Stimulated activated CD8-positive, alpha-beta memory T cell treated with anti-CD3 and anti-CD28 coated beads, Interleukin-4, amount 100 ng/mL, for 24 hours (primary cell): ENCODE data around the gene CPVL.

Experiments
- DNase-seq: peaks from one replicate; pipeline ENCODE4 v3.0.0-alpha.2; 2020; ENCODE audit warnings: low read depth

CPVL gene

DNA sequence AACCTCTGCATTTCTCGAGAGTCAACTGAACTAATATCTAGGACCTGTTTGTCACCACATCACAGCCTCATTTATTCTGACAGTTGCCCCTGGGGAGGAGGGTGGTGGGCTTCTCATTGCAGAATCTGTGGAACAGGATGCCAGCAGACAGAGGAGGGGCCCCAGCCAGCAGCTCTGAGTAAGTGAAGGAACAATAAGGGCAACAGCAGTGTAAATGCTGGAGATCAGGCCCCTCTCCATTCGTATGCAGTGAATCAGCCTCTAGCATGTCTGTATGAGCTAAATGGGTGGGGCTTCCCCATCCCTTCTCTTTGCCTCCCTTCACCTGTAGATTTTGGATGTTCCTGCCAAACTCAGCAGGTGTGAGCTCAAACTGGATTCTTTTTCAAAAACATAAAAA, 7.7 kb upstream of the CPVL start:
- no peak for DNase-seq

DNA sequence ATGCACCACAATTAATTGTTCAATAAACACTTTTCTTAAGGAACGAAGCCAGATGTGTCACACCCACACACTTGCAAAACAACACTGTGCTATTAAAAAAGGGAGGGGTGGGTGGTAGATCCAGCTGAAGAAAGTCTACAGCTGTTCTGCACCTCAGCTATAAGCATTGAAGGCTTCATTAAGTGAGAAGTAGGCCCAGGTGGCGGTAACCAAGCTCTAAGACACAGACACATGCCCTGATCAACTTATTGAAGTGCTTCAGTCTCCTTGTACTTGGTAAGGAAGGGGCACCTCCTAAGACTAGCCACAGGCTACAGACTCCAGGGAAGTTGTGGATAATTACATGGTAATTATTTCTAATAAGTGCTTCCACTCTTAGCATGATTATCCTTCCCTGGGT, 4.5 kb upstream of the CPVL start:
- DNase-seq: no peak

DNA sequence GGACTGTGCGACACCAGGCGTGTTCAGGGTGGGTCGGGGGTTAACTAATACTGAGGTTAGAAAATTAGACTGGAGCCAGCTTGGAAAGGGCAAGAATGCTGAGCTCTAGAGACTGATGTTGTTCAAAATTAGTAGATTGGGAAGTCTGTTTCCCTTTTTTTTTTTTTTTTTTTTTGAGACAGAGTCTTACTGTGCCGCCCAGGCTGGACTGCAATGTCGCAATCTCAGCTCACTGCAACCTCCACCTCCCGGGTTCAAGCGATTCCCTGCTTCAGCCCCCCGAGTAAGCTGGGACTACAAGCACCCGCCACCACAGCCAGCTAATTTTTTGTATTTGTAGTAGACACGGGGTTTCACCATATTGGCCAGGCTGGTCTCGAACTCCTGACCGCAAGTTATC, 2.7 kb upstream of the CPVL start:
- DNase-seq: no peak

DNA sequence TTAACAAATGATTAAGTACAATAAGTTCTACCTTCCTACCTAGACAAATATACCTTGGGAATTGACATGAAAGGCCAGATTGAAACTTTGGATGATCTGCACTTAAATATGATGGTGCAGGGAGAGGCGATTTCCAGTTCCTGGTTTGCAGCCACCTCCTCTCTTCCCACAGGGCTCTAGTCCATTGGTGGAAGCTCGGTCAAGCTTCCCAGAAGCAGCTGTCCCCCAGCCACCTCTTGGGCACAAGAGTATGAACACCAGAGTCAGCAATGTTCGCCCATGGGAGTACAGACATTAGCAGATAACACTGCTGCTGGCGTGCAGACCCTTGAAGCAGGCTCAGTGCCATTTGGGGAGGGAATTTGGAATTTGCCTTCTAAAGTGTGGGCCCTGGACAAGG, 1.5 kb upstream of the CPVL start:
- DNase-seq: no peak

DNA sequence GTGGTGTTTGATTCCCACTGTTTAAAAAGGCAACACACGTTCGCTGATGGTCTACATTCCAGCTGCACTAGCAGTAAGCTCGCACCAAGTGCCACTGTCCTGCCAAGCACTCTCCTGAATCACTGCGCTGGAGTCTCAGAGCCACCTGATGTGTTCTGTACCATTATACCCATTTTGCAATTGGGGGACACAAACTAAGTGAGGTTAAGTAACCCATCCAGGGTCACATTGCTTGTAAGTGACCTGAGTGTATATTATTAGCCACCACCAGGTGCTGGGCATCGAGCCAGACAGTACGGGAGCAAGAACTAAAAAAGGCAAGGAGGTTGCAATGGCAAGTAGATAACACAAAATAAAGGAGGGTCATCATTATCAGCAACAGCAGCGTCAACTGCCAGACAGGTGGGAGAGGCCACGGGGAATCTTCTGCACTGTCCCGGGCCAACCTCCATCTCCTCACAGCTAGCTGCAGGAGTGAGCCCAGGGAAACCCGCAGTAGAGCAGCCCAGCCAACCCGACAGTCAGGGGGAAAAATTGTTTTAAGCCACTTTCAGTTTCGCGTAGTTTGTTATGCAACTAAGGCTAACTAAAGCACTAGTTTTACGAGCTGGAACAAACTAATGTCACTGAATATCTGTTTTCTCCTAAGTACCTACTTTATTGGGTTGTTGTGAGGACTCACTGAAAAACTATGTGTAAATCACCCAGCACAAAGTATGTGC, 712 bp upstream of the CPVL start:
- DNase-seq: no peak

DNA sequence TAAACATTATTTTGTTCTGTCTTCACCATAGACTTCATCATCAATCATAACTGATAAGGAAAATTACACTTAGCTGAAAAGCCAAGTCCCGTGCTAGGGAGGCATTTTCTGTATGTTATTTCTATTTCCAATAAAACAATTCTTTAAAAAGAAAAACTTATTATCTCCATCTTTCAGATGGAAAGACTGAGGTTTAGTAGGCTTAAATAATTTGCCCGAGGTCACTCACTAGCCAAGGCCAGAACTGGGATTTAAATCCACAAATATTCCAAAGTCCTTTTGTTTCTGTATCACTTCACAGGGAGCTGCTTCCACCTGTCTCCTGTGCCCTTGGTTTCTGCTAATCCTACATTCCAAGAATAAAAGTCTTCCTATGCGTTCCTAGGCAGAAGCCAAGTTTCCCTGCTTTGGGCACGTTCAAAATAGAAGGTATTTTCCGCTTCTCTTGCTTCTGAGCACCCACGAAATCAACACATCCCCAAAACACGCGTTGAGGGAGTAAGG, 732 bp downstream of the CPVL start:
- DNase-seq: no peak

DNA sequence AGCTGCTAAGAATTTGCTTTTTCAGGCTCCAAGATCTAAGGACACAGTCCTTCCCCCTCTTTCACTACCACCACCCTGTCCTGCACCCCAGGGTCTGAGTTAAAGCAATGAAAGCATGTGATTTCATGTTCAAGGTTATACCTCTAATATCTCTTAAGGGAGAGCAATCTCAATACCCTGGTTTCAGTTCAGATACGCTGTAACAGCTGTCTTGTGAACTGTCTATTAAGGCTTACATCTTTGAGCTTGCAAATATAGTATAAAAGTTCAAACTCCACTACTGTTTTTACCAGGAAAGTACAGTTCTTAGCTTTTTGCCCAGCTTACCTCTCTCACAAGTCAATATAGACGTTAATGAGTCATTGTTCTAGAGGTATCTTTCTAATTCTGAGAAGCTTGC, 2.6 kb downstream of the CPVL start:
- DNase-seq: no peak

DNA sequence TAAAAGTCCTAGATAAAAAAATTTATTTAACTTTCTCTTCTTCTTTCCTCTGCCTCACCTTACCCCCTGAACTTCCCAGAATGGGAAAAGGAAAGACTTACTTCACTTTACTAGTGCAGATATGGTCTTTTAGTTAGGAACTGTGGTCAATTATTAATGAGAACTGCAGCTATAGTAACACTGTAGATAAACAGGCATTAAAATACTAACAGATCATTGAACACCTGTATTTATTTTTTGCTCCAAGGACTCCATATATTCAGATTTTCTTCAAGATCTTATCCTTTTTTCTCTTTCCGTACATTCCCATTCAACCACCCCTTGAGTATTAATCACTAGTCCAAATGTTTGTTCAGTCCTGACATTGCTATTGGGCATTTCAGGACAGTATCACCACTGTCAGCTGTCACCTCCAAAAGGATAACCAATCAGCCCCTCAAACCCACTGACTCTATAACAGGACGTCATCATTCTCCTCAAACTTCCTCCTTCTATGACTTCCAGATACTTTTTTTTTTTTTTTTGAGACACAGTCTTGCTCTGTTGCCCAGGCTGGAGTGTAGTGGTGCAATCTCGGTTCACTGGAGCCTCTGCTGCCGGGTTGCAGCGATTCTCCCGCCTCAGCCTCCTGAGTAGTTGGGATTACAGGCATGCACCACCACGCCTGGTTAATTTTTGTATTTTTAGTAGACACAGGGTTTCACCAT, 4.2 kb downstream of the CPVL start:
- DNase-seq: no peak

DNA sequence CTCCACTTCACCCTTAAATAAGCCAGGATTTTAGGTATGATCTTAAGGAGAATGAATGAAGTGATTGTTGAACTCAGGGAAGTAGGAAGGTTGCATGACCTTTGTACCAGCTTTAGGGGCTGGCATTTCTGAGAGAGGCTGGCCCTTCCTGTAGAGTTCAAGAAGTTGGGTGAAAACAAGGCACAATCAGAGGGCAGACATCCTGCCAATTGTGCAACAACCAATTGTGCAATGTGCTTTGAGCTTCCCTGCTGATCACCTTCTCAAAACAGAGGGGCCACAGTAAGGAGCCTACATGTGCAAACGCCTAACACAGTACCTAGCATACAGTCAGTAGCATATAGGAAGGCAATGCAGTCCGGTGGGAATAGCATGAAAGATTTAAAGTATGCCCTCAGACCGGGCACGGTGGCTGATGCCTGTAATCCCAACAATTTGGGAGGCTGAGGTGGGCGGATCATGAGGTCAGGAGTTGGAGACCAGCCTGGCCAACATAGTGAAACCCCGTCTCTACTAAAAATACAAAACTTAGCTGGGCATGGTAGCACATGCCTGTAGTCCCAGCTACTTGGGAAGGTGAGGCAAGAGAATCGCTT, 5.4 kb downstream of the CPVL start:
- DNase-seq: no peak

DNA sequence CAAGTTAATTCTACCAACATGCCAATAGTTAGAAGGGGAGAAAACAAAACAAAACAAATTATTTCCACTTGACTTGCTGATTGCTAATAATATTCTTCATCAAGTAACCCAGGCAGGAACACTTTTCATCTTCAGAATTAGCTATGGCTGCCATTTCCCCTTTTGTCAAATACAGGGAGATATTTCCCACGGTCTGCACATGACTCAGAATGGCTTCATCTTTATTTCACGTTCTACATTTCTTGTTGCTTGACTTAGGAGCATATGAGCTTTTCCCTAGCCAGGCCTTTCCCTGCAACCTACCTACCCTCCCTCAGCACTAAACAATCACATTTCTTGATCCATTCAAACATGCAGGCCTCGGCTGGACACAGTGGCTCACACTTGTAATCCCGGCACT, 6.5 kb downstream of the CPVL start:
- DNase-seq: no peak

DNA sequence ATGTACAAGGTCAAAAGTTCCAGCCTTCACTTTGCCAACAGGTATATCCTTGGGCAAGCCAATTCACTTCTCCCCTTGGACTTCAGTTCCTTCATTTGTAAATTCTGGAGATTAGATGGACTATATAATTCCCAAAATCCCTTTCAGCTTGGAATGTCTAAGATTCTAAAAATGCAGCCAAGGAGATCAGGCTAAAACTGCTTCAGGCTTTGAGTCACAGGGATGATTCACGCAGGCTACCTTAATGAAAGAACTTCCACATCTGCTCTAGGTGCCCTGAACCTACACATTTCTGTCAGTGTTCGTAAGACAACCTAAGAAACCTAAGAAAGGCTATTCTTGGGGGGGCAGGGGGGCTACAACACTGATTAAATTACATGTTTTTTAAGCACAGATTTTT, 7.1 kb downstream of the CPVL start:
- no peak for DNase-seq

DNA sequence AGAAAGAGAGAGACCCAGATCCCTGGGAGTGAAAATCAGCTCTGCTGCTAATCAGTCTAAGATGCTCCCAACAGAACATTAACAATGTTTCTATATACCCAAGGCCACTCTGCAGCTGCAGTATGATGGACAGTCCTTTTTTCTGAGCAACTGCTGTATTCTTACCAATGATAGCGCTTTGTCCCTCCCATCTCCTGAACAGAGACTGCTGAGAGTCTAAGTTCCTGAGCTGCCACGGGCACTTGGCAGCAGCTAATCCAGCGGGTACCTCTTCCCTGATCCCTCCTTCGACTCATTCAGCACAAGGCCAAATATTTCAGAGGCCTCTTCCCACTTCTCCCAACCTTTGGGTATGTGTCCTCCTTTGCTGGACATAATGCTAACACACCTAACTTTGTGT, 7.7 kb downstream of the CPVL start:
- DNase-seq: no peak

DNA sequence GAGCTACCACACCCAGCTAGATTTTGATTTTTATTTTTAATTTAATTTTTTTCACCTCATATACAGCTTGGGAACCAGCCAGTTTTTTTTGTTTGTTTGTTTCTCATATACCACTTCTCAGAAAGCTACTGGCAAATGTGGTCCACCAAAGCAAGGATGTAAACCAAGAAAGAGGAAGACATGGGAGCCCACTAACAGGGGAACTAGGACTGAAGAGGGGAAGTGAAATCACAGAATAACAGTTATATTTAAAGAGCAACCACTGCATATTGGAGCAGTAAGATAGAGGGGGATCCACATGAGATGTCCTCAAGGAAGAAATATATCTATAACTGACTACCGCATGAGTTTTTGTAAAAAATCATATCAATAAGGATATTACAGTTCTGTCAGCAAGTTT, 10.5 kb downstream of the CPVL start:
- DNase-seq: no peak

DNA sequence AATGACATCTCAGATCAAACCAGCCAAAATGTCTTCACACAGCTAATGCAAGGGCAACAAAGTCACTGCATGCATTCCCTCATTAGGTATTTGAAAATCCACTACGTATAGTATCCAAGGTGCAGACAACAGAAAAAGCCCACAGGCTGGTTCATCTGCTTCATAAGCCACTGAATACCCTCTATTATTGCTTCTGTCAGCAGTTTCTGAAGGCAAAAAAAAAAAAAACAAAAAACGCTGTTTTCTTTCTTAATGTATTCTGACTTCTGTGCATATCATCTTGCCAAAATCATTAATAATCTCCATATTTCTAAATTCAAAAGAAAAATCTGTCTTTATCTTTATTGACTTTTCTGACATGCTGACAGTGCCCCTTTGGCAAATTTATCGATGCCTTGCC, 13.4 kb downstream of the CPVL start:
- DNase-seq: no peak

DNA sequence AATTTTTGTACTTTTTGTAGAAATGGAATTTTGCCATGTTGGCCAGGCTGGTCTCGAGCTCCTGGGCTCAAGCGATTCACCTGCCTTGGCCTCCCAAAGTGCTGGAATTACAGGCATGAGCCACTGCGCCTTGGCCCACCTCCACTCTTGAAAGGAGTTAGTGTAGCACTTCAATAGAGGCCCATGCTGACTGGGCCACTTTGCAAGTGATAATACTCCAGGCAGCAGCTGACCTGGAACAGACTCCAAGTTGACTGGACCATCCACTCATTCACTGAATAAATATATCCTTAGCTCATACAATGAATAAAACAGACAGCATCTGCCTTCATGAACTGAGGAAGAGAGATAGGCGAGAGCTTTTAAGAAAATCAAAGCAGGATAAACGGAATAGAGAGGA, 14.7 kb downstream of the CPVL start:
- DNase-seq: no peak

DNA sequence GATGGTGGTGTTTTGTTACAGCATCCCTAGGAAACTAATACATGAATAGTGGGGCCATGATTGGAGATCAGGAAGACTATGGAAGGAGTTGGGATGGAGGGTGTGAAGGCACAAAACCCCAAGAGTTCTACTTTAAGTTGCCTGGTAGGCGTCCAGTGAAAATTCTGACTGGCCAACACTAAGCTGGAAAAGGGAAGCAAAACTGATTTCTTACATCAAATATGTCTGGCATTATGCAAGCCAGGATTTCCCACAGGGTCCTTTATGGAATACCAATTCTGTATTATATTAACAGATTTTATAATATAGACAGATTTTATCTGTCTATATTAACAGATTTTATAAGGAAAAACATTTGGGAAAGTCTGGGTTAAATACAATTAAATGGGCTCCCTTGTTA, 16.2 kb downstream of the CPVL start:
- DNase-seq: no peak

DNA sequence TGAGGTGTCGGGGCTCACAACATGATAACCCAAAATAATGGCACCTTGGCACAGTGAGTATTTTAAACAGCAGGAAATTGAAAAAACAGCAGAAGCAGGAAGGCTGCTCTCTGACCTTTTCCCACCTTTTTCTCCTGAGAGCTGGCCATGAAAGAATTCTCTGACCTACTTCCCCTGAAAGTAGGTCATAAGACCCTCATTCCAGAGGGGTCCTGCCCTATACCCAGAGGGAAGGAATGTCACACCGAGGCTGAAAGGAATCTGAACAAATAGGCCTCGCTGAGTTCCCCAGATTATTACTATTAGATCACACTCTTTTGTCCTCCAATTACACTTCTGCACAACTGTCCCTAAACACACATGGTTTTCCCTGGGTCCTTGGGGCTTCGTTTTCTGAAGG, 18.8 kb downstream of the CPVL start:
- no peak for DNase-seq

DNA sequence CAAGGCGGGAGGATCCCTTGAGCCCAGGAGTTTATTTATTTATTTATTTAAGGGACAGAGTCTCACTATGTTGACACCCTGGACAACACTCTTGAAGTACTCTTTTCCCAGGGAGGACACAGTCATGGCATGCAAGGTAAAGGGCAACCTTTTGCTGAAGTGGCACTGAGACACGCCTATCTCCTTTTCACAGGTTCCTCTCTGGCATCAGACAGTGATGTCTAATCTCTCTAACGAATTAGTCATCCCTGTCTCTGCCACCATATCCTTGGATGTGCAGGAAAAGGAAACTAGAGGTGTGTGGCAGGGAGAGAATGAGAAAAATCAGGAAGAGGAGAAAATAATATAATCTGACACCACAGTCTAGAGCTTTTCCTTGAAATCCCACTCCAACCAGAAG, 19.5 kb downstream of the CPVL start:
- DNase-seq: no peak

DNA sequence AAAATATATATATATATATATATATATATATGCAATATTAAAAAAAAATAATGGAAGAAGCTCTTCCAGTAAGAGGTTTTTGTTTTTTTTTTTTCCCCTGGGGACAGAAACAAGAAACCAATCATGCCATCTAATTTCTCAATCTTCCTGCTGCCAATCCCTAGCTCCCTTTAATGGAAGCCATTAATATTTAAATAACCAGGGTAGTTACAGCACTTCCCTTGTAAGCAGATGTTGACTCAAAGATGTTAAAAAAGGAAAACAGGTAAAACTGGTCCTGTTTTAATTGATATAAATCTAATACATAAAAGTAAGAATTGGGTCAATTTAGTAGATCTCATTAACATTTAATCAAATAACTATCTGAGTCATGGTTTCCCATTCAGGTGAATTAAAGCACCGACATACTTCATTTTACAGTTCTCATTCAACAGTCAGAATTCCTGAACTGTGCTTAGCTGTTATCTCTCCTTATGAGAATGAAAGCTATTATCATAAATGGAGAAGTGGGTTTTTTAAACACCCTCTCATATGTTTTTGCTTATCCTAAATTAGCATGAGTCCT, 22.6 kb downstream of the CPVL start:
- no peak for DNase-seq

DNA sequence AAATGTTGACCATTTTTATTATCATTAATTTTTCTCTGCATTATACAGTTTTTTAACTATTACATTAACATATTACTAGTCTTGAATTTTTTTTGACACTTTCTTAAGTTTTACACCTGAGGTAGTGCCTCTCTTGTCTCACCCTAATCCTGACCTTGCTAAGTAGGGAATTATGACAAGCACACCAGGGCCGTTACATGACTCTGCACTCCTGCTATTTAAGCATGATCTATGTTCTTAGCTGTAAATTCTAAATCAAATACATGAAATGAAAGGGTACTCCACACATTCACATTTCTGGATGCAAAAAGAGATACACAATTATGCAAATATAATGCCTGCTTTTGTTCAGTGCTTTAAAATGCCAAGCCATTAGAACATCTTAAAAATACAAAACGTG, 23.6 kb downstream of the CPVL start:
- DNase-seq: no peak

DNA sequence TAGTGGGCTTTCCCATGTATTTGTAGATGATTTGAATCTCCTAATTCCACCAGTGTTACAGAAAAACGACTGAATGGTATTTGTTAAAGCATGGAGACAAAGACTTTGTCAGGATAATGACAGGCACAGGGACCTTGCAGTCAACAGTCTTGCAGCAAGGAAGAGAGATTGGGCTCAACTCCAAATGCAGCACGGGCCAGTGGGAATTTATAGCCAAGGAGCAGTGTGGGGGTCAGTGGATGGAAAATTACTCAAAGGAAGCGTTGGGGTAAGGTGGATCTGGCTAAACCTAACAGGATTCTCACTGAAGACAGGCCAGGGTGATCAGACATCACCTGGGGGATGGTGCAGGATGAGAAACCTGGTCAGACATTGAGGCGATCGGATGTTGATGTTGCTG, 24.3 kb downstream of the CPVL start:
- no peak for DNase-seq

DNA sequence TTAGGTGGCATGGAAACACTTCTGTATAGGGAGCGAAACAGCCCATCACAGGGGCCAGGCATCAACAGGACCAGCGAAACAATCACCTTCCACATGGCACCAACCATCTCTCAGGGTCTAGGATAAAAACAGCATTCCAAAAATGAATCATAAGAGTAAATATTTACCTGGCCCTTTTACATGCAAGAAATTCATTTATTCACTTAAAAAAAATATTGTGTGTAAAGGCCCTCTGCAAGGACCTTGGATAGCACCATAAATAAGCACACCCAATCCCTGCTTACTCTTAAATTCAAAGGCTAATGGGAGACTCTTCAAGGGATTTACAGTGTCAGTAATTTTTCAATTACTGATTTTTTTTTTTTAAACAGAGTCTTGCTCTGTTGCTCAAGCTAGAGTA, 25.4 kb downstream of the CPVL start:
- no peak for DNase-seq

DNA sequence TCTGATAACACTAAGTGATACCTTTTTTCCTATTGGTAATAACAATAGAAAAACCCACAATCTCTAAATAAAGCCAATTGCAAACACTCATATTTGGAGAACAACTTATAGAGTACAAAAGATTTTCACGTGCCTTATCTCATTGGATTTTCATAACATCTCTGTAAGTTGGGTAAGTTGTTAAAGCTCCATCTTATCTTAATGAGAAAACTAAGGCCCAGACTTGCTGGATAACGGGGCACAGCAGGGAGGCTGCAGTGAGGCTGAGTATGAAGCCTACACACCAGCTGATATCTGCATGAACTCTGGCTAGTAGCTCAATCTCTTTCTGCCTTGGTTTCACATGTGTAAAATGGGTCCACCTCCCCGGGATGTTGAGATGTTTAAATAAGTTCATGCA, 26.8 kb downstream of the CPVL start:
- no peak for DNase-seq
